NCI-H128 (cell line): ENCODE results near the gene FOXP1.

Experiments used
- DNase-seq: peaks from one replicate; lab custom pipeline; 2025; ENCODE audit not compliant: unreplicated experiment; lab: John Stamatoyannopoulos, UW

FOXP1 gene

GRCh38 chr3:71281280-71281679 is 302.2 kb downstream of the FOXP1 start:
- no peak for DNase-seq

- DNase-seq, result no peak
Measured at GRCh38 chr3:71277341-71277740, 306.2 kb downstream of the FOXP1 start.

- DNase-seq, result no peak
Measured at GRCh38 chr3:71276531-71276930, 307.0 kb downstream of the FOXP1 start.

- no peak for DNase-seq
Measured at GRCh38 chr3:71273453-71273852, 310.1 kb downstream of the FOXP1 start.

- DNase-seq, result no peak
Measured at GRCh38 chr3:71271596-71271995, 311.9 kb downstream of the FOXP1 start.

GRCh38 chr3:71269906-71270305 is 313.6 kb downstream of the FOXP1 start:
- no peak for DNase-seq

GRCh38 chr3:71268462-71268999 is 315.0 kb downstream of the FOXP1 start:
- no peak for DNase-seq

- DNase-seq, result no peak
Measured at GRCh38 chr3:71266875-71267274, 316.7 kb downstream of the FOXP1 start.

- no peak for DNase-seq
Measured at GRCh38 chr3:71265365-71265915, 318.1 kb downstream of the FOXP1 start.

- DNase-seq, result no peak
Measured at GRCh38 chr3:71264840-71265239, 318.7 kb downstream of the FOXP1 start.

GRCh38 chr3:71262364-71263265 is 320.9 kb downstream of the FOXP1 start:
- DNase-seq, result no peak

GRCh38 chr3:71260782-71261181 is 322.7 kb downstream of the FOXP1 start:
- no peak for DNase-seq

- no peak for DNase-seq
Measured at GRCh38 chr3:71258526-71258925, 325.0 kb downstream of the FOXP1 start.

GRCh38 chr3:71258116-71258515 is 325.4 kb downstream of the FOXP1 start:
- no peak for DNase-seq

GRCh38 chr3:71255498-71255897 is 328.0 kb downstream of the FOXP1 start:
- no peak for DNase-seq

GRCh38 chr3:71254281-71255057 is 329.1 kb downstream of the FOXP1 start:
- no peak for DNase-seq

- no peak for DNase-seq
Measured at GRCh38 chr3:71253169-71253568, 330.4 kb downstream of the FOXP1 start.

GRCh38 chr3:71252466-71252865 is 331.1 kb downstream of the FOXP1 start:
- DNase-seq, result no peak

- no peak for DNase-seq
Measured at GRCh38 chr3:71251156-71251775, 332.3 kb downstream of the FOXP1 start.

- no peak for DNase-seq
Measured at GRCh38 chr3:71250026-71250425, 333.5 kb downstream of the FOXP1 start.

- DNase-seq, result no peak
Measured at GRCh38 chr3:71247958-71248335, 335.6 kb downstream of the FOXP1 start.
